ENCODE results near the gene TEX54. TPM values are rescaled to one million over a fixed set of nuclear protein-coding genes. Genes with fewer than 3 reads are reported as not detected.

Gene TEX54
- total and polyA plus RNA-seq, 11 donors, result not detected

GRCh38 chr11:62852523-62853188 lies 20.0 kb upstream of the TEX54 start:
- intact Hi-C loops (cut with DNase I), result loop anchor here in 3 of 10 donors (10.0 kb wide), 2 partner anchors 128 to 458 kb away; partner anchors contain the start of genes HNRNPUL2 (in 1 of the 3) and TTC9C (in 1 of the 3)
- H3K9me3 ChIP-seq, result no peaks in the 10 kb centered on the region
- peak overlapping the region in 1 of 12 donors; percentile 94 for H3K4me3 ChIP-seq
- H3K4me1 ChIP-seq, result peaks cover 5 to 49% (median 25%) of the 10 kb centered on the region in 12 donors
- TF ChIP-seq CTCF (IDR thresholded peaks at IDR 0.05) (no peak), POLR2A (IDR thresholded peaks at IDR 0.05) (no peak)
- H3K36me3 ChIP-seq, result peaks cover 3 to 37% (median 32%) of the 10 kb centered on the region in 9 donors
- no peak overlapping the region for H3K27ac ChIP-seq
- H3K27me3 ChIP-seq, result no peaks in the 10 kb centered on the region
- ATAC-seq (no peak), DNase-seq (no peak)

- H3K27me3 ChIP-seq, result no peaks in the 10 kb centered on the region
- H3K27ac ChIP-seq, result peak overlapping the region in 1 of 12 donors; percentile 12
- H3K9me3 ChIP-seq, result no peaks in the 10 kb centered on the region
- no peak overlapping the region for H3K4me3 ChIP-seq
- TF ChIP-seq POLR2A (IDR thresholded peaks at IDR 0.05) (no peak), CTCF (IDR thresholded peaks at IDR 0.05) (no peak)
- WGBS, 4 donors, result 34 to 61% (median 56%) methylated on average over 3 of the region's 3 CpGs
- peaks cover 5 to 42% (median 25%) of the 10 kb centered on the region in 12 donors for H3K4me1 ChIP-seq
- ATAC-seq, result no peak
- intact Hi-C loops (cut with DNase I), result loop anchor here in 3 of 10 donors (10.0 kb wide), 2 partner anchors 127 to 457 kb away; partner anchors contain the start of genes HNRNPUL2 (in 1 of the 3) and TTC9C (in 1 of the 3)
- H3K36me3 ChIP-seq, result peaks cover 3 to 37% (median 32%) of the 10 kb centered on the region in 9 donors
- DNase-seq, result no peak
Measured at GRCh38 chr11:62851807-62852522, 19.3 kb upstream of the TEX54 start.

GRCh38 chr11:62850911-62851806 lies 18.5 kb upstream of the TEX54 start:
- Histone ChIP-seq H3K27me3 (no peaks in the 10 kb centered on the region), H3K4me3 (no peak overlapping the region), H3K36me3 (peaks cover 3 to 37% (median 32%) of the 10 kb centered on the region in 9 donors), H3K27ac (peak overlapping the region in 1 of 12 donors; percentile 12), H3K9me3 (no peaks in the 10 kb centered on the region), H3K4me1 (peaks cover 5 to 35% (median 22%) of the 10 kb centered on the region in 12 donors)
- intact Hi-C loops (cut with DNase I), result loop anchor here in 3 of 10 donors (10.0 kb wide), 2 partner anchors 126 to 456 kb away; partner anchors contain the start of genes HNRNPUL2 (in 1 of the 3) and TTC9C (in 1 of the 3)
- ATAC-seq (no peak), DNase-seq (no peak)
- TF ChIP-seq CTCF (IDR thresholded peaks at IDR 0.05), result no peak
- WGBS, 4 donors, result 60 to 65% (median 61%) methylated on average over 14 to 15 of the region's 15 CpGs
